NOMO-1 treated with DMSO at 0.1 percent for 48 hours (cell line): Measurements from ENCODE around the gene NHSL2.

Experiments used
- DNase-seq: peaks from one replicate; lab custom pipeline; 2025; ENCODE audit not compliant: unreplicated experiment; lab: John Stamatoyannopoulos, UW

The NHSL2 gene

GRCh38 chrX:72016881-72017783, 106.5 kb downstream of the NHSL2 start:
- no peak for DNase-seq

GRCh38 chrX:72018277-72019112, 107.8 kb downstream of the NHSL2 start:
- peak; percentile 75 for DNase-seq

- no peak for DNase-seq
These were observed 108.8 kb downstream of the NHSL2 start for GRCh38 chrX:72019487-72019886.

GRCh38 chrX:72020204-72020603, 109.6 kb downstream of the NHSL2 start:
- DNase-seq = no peak

GRCh38 chrX:72020788-72021187, 110.1 kb downstream of the NHSL2 start:
- no peak for DNase-seq

- no peak for DNase-seq
These were observed 111.3 kb downstream of the NHSL2 start for GRCh38 chrX:72021975-72022374.

GRCh38 chrX:72023071-72023470, 112.4 kb downstream of the NHSL2 start:
- no peak for DNase-seq

GRCh38 chrX:72025236-72025770, 114.7 kb downstream of the NHSL2 start:
- no peak for DNase-seq

GRCh38 chrX:72026341-72027023, 115.8 kb downstream of the NHSL2 start:
- no peak for DNase-seq

GRCh38 chrX:72027024-72027913, 116.6 kb downstream of the NHSL2 start:
- no peak for DNase-seq

GRCh38 chrX:72027914-72028307, 117.3 kb downstream of the NHSL2 start:
- DNase-seq = no peak

- no peak for DNase-seq
These were observed 118.2 kb downstream of the NHSL2 start for GRCh38 chrX:72028701-72029470.

GRCh38 chrX:72029483-72030411, 119.1 kb downstream of the NHSL2 start:
- no peak for DNase-seq

- DNase-seq = no peak
These were observed 119.8 kb downstream of the NHSL2 start for GRCh38 chrX:72030431-72030830.

GRCh38 chrX:72031118-72031517, 120.5 kb downstream of the NHSL2 start:
- no peak for DNase-seq

- peak; percentile 54 for DNase-seq
These were observed 121.0 kb downstream of the NHSL2 start for GRCh38 chrX:72031634-72032033.

- DNase-seq = no peak
These were observed 127.0 kb downstream of the NHSL2 start for GRCh38 chrX:72037601-72038000.

GRCh38 chrX:72038016-72038415, 127.4 kb downstream of the NHSL2 start:
- peak; percentile 30 for DNase-seq
